DND-41 (cell line): Measurements from ENCODE around the gene PLEKHA7.

Source experiments
- EZH2 ChIP-seq: IDR thresholded peaks from 3 replicates; pipeline ENCODE4 v1.6.1; 2012; ENCODE audit warnings: borderline replicate concordance, low read depth, mild to moderate bottlenecking, moderate library complexity, low read length, inconsistent platforms; ENCODE audit not compliant: severe bottlenecking
- TF ChIP-seq, protein P1 (sequence below): IDR thresholded peaks from 2 replicates; pipeline ENCODE4 v1.5.1; 2012; ENCODE audit warnings: borderline replicate concordance, low read length, moderate library complexity, mild to moderate bottlenecking; ENCODE audit not compliant: poor library complexity, severe bottlenecking; ENCODE audit errors: extremely low read depth

DNA sequence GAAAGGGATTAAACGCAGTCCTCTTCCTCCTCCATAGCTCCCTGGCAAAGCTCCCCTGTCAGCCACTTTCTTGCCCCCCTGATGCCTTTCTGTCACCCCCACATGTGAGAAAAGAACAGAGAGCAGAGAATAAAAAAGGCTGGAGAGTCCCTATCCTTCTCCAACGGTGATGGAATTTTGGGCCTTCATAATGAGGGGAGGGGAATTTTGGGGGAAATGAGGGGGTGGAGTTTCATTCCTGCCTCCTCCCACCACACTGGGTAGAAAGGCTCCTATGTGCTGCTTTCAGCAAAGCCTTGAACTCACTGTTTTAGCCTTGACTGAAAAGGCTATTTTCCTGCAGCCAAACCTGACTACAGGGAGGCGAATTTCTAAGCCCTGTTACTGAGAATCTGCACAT is 216.4 kb downstream of the PLEKHA7 start:
- TF ChIP-seq, protein P1, sequence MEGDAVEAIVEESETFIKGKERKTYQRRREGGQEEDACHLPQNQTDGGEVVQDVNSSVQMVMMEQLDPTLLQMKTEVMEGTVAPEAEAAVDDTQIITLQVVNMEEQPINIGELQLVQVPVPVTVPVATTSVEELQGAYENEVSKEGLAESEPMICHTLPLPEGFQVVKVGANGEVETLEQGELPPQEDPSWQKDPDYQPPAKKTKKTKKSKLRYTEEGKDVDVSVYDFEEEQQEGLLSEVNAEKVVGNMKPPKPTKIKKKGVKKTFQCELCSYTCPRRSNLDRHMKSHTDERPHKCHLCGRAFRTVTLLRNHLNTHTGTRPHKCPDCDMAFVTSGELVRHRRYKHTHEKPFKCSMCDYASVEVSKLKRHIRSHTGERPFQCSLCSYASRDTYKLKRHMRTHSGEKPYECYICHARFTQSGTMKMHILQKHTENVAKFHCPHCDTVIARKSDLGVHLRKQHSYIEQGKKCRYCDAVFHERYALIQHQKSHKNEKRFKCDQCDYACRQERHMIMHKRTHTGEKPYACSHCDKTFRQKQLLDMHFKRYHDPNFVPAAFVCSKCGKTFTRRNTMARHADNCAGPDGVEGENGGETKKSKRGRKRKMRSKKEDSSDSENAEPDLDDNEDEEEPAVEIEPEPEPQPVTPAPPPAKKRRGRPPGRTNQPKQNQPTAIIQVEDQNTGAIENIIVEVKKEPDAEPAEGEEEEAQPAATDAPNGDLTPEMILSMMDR = no peak
- no peak for TF ChIP-seq EZH2
